Measurements from ENCODE around the gene BMP8A.
A peak's percentile ranks its signal among the peaks of the same experiment; 100 is the strongest.
"Not testable (repeated sequence)": the region's sequence is repeated elsewhere in the genome, so short reads cannot be mapped to it uniquely, and the experiment has no call there.

The BMP8A gene

DNA sequence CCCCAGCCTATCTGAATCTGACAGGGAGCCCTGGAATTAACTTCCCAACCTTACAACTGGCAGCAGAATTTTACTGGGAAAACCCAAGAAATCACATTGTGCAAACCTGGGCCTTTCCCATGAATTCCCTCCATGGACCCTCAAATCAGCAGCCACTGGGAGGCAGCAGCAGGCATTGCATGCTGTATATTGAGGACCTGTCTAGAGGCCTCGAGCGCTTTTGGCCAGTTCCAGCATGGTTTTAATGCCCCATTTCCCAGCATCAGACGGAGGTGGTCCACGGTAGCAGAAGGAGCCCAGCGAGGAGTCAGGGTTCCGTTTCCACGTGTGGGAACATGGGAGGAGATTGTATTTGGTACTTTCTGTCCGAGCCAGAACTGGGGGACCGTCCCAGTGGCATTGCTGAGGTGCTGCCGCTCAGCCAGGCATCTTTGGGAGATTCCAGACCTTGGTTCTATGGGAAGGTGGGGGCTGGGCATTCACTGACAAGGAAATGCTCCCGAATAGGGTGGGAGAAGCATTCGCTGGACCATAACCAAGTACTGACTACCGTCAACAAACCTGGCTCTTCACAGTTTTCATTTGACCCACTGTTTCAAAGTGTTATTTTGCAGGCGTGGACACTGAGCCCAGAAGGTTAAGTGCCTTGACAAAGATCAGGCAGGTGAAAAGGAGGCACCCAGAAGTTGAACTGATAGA, 15.9 kb downstream of the BMP8A start:
- no peak for DNase-seq

DNA sequence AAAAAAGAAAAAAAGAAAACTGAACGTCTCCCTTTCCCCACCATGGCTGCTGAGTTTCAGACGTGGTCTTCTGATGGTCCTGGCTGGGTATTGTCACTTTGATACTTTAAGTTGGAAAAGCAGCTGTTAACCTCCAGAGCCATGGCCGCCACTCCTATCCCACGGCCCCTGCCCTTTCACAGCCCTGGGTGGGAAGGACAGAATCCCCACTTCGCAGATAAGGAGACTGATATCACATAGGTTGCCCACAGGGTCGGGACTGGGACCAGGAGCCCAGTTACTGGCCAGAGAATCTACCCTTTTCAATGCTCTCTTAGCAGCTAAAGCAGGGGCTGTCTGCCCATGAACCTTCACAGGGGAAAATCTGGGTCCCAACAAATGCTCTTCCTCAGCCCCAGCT, 16.8 kb downstream of the BMP8A start:
- no peak for DNase-seq

DNA sequence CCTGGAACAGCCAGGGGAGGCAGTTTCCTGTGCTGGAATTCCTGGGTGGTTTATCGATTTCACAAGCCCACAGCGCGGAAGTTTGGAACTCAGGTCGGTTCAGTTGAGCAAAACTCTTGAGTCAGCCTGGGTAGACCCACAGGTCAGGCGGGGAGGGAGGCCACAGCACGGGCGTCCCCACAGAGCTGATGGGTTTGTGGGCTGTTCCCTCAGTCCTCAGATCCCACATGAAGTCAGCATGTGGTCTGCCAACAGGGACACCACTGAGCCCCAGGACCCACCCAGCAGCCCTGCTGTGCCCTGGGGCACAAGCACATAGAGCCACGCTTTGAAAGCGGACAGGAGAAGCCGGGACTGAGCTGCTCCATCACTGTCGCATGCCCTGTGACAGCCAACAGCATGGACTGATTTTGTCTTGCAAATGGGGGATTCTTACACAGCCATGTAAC, 17.4 kb downstream of the BMP8A start:
- DNase-seq: peak; percentile 55

DNA sequence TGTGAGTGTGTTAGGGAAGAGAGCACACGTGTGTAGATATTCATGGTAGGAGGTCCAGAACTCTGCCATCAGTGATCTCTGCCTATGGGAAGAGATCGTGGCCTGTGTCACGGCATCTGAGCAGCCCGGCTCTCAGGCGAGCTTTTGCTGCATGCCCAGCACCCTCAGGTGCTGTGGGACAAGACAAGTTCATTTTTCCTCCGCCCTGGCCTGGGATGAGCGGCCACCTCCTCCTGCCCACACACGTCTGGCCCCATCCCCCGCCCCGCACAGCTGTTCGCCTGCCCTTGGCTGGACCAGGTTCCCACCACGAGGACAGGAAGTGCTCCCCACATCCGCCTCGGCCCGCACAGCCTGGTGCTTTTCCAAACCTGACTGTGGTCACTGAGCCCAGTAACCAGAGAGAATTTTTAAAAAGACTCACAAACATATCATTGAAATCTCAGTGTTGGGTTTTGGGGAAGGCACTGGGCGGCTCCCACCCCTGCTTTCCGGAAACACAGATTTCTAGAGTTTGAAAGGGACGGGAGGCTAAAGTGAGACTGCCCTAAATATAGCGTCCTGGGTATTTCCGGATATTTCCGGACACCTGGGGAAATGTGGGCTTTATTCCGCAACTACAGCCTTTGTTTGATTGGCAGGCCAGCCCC, 18.0 kb downstream of the BMP8A start:
- DNase-seq: peak; percentile 79

DNA sequence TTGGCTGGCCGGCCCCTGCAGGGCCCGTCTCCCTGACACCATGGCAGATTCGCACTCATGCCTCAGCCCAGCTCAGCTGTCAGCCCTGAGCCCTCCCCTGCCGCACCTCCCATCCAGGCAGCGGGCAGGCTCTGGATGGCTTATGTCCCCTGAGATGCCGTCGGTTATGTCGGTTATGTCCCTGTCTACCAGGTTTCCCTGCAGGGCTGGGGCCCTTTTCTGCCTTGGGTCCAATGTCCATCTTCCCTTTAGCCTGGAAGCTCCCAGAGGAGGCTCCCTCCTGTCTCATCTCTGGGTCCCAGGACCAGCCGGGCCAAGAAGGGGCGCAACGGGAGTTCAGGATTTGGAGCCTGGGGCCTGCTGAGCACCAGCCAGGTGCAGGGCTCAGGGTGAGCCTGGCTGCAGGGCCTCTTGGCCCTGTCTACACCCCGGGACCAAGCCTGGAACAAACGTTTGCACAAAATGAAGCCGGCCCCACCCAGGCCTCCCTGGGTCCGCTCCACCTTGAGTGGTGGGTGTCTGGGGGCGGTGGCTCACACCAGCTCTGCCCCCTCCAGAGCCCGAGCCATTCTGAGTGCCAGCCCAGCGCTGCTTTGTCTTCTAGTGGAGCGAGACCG, 19.2 kb downstream of the BMP8A start:
- not testable (repeated sequence) for DNase-seq

DNA sequence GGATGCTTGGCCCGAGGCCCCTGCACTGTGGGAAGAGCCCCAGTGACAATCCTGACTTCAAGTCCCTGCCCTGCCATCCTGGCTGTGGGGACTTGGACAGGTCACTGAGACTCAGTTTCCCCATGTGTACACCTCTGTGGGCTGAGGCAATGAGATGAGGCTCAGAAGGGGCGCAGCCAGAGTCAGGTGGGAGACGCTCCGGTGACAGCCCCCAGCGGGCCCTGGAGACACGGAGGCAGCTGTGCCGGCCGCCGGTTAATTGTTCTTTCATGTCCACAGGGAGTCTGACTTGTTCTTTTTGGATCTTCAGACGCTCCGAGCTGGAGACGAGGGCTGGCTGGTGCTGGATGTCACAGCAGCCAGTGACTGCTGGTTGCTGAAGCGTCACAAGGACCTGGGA, 20.0 kb downstream of the BMP8A start:
- DNase-seq: not testable (repeated sequence)

DNA sequence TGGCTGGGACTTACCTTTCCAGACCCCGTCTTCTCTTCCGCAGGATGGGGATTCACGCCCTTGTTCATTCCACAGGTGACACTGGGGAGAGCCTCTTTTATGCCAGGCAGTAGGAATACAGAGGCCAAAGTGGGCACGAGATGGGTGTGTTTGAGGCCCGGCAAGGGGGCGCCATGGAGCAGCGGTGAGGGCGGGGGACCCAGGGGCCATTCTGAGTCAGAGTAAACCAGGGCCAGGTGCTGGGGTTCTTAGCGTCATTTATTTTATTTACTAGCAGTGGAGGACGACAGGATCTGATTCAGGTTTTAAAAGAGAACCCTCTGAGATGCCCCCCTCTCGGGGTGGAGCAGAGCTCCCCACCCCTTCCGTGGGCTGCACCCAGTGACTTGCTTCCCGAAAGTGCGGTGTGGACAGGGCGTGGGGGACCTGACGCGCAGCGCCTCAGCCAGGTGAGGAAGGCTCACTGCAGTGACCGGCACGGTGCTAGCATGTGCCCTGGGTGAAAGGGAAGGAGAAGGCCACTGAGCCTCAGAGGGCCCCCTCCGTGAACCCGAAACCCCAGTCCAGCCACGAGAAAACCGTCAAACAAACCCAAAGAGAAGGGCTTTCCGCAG, 20.9 kb downstream of the BMP8A start:
- not testable (repeated sequence) for DNase-seq

DNA sequence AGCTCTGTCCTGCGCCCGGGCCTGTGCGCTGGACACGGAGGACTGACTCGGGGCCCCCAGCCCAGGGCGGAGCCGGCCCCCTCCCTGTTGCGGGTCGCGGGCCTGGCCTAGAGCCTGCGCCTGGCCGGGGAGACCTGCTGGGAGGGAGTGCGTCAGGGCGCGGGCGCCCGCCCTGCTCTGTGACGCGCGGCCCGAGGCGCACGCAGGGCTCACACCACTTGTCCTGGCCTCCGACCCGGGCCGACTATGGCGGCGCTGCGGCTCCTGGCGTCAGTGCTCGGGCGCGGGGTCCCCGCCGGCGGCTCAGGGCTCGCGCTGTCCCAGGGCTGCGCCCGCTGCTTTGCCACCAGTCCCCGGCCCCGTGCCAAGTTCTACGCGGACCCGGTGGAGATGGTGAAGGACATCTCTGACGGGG, 23.3 kb downstream of the BMP8A start:
- not testable (repeated sequence) for DNase-seq

DNA sequence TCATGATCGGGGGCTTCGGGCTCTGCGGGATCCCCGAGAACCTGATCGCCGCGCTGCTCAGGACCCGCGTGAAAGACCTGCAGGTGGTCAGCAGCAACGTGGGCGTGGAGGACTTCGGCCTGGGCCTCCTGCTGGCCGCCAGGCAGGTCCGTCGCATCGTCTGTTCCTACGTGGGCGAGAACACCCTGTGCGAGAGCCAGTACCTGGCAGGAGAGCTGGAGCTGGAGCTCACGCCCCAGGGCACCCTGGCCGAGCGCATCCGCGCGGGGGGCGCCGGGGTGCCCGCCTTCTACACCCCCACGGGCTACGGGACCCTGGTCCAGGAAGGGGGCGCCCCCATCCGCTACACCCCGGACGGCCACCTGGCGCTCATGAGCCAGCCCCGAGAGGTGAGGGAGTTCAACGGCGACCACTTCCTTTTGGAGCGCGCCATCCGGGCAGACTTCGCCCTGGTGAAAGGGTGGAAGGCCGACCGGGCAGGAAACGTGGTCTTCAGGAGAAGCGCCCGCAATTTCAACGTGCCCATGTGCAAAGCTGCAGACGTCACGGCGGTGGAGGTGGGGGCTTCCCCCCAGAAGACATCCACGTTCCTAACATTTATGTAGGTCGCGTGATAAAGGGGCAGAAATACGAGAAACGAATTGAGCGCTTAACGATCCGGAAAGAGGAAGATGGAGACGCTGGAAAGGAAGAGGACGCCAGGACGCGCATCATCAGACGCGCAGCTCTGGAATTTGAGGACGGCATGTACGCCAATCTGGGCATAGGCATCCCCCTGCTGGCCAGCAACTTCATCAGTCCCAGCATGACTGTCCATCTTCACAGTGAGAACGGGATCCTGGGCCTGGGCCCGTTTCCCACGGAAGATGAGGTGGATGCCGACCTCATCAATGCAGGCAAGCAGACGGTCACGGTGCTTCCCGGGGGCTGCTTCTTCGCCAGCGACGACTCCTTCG, 24.0 kb downstream of the BMP8A start:
- not testable (repeated sequence) for DNase-seq

DNA sequence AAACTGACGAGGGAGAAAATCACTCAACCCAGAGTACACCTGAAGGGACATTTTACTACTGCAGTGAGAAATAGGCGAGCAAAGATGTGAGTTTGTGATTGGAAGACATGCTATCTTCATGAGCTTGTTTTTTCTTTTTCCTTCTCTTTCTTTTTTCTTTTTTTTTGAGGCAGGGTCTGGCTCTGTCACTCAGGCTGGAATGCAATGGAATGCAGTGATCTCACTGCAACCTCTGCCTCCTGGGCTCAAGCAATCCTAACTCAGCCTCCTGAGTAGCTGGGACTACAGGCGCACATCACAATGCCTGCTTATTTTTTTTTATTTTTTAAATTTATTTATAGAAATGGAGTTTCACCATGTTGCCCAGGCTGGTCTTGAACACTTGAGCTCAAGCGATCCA, 25.4 kb downstream of the BMP8A start:
- not testable (repeated sequence) for DNase-seq

DNA sequence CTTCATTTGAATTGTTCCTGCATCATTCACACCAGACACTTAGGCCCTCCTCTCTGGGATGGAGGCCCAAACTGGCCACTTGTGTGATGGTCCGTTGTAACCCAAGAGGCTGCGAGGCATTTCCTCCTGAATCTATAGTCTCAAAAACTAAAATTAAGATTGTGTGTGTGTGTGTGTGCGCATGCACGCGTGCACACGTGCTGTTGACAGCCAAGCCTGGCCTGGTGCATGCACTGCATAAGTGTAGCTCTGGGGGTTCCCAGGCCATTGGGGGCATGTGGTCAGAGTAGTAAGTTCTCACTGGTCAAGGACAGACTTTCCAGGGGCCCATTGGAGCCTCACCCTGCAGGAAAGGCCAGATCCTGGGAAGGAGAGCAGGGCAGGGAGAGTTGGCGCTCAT, 26.5 kb downstream of the BMP8A start:
- not testable (repeated sequence) for DNase-seq

DNA sequence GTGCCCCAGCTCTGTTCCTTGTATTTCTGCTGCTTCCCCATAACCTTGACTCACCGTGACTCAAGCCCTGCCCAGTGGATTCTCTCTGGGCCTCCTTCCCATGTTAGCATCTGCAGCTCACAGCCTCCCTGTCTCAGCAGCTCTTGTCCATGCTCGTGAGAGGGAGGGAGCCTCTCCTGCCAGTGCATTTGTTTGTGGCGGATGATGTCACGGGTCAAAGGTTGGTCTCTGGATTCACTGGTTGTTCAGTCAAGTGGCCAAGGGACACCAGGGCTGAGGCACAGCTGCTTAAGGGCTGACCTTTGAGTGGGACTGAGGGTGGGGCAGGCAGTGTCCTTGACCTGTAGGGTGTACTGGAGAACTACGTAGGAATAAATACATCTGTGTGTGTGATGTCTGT, 27.9 kb downstream of the BMP8A start:
- DNase-seq: not testable (repeated sequence)

DNA sequence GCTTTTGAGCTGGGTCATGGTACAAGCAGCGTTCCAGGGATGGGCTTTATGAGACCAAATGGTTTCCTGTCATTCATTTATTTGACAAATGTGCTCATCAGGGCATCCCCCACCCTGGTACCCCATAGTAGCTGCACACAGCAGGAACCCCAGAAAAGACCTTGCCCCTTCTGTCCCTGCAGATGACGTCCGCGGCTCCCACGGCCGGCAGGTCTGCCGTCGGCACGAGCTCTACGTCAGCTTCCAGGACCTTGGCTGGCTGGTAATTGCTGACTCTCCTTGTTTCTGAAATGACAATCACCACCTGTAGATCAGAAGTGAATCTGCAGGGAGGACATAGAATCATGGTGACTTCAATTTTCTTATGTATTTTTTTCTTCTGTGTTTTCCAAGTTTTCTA, 30.8 kb downstream of the BMP8A start:
- DNase-seq: not testable (repeated sequence)

DNA sequence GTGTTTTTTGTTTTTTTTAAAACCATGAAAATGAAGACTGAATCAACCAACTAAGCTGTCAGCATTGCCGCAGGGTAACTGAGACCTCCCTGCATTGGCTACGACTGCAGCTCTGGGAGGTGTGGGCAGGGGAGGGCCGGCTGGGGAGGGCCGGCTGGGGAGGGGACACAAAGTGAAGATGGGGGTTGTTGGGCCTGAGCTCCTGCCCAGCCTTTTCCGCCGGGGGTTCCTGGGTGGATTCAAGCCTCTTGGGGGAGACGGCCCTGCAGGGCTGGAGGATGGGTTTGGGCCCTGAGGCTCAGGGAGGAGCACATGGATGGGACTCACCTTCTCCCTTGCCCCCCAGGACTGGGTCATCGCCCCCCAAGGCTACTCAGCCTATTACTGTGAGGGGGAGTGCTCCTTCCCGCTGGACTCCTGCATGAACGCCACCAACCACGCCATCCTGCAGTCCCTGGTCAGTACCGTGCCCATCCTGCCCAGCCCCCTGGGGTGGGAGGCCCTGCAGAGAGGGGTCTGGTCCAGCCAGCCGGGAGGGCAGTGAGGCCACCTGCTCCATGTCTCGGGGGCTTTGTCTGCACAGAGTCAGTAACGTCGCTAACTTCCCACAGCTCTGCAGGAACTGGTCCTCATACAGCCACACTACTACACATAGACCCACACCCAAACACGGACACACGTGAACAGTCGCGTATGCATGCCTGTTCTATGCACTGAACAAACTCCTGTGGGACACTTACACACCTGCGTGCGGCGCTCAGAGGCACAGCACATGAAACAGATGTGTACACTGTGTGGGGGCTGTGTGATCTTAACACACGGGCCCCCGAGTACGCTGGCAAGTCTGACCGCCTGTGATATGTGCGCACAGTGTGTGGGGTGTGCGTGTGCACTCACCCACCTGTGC, 31.5 kb downstream of the BMP8A start:
- no peak for DNase-seq

DNA sequence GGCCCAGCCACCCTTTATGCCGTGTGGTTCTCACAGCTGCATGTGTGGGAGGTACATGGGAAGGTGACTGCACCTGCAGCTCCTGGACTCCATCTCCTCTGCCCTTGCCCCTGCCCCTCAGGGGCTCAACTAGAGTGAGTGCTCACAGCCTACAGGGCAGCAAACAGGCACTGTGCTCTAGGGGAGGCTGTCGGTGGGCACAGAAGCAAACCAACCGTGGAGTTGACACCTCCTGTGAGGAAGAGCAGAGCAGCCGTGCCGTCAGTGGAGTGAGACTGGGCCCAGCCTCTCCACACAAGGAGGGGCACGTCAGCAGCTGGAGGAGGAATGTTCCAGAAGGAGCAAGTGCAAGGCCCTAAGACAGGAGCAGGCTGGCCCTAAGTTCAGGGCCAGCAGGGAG, 32.7 kb downstream of the BMP8A start:
- no peak for DNase-seq

DNA sequence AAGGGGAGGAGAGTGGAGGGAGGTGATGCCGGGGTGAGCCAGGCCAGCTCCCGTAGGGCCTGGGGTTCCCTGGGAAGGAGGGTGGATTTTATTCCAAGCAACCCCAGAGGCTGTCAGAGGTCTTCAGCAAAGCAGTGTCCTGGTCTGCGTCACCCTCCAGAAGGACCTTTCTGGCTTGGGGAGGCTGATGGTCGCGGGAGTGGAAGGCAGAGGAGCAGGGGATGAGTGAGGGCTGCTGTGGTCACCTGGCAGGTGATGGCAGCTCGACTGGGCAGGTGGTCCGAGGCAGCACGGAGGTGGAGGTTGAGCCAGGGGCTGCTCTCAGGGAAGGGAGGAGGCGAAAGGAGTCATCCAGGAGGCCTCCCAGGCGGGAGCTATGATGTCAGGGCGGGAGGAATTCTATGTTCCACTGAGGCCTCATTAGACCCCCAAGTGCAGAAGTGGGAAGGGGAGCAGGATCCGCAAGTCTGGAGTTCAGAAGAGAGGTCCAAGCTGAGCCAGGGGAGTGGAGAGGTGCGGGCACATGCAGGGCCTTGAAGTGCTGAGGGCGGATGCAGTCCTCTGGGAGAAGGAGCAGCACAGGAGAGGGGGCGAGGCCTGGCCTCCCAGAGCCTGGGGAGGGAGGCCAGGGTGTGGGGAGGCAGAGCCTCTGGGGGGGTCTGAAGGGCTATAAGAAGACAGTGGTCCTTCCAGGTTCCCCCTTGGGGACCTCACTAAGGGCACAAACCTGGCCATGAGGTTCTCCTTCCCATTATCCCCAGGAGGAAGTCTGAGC, 33.3 kb downstream of the BMP8A start:
- DNase-seq: no peak

DNA sequence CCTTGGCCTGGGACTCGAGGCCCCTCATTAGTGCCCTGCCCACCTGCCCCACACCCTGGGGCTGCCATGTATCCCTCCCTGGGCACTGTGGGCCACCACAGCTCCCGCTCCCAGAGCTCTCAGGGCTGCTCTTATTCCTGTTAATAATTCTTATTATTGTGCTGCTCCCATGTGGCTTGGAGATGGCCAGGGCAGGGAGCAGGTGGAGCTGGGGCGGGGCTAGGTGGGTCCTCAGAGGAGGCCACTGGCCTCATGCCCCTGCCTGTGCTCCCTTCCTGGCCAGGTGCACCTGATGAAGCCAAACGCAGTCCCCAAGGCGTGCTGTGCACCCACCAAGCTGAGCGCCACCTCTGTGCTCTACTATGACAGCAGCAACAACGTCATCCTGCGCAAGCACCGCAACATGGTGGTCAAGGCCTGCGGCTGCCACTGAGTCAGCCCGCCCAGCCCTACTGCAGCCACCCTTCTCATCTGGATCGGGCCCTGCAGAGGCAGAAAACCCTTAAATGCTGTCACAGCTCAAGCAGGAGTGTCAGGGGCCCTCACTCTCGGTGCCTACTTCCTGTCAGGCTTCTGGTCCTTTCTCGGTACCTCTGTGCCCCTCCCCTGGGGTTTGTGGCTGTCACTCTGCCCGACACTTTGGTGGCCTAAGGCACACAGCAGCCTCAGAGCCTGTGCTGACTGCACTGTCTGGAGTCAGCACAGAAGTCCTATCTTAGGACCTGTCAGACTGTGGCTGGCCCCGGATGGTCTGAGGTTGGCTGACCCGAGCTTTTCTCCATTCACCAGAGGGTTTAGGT, 34.1 kb downstream of the BMP8A start:
- DNase-seq: no peak

DNA sequence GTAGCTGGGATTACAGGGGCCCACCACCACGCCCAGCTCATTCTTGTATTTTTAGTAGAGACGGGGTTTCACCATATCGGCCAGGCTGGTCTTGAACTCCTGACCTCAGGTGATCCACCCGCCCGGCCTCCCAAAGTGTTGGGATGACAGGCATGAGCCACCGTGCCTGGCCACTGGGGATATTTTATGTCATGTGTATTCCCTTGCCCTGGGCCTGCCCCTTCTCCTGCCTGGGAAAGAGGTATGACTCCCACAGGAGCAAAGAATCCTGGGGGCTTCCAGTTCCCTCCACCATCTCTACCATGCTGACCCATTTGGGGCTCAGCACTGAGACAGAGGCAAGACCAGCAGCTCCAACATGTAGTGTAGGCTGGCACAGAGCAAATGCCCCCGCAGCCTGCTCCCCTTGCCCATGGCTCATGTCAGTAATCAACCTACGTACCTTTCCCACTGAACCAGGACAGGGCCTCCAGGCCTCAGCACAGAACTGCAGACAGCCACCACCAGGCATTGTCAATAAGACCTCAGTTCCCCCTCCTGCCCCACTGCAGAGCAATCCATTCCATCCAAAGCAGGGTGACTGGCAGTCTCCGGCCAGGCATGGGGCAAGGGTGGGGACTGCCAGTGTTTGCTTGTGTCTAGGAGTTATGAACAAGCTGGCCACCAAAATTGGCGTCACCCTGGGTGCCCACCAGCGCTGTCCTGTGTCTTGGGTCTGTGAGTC, 35.2 kb downstream of the BMP8A start:
- no peak for DNase-seq

DNA sequence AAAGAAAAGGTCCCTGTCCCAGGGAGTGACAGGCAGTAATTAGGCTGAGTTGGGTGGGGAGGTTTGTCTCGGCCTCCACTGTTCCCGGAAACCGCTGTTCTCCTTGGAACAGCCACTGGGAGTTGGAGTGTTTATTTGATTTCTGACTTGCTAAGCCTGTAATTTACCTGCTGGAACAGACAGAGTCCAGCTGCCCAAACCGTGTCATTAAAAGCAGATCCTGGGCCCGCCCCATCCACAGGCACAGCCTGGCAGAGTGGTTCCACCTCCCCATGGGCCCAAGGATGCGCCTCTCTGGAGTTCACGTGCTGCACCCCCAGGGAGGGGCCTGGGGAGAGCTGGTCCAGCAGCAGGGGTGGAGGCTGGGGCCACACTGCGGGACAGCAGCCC, 35.7 kb downstream of the BMP8A start:
- DNase-seq: peak; percentile 52

All from right hindlimb (tissue), 1 donor.